DND-41 (cell line): ENCODE data around the gene SCART1.

Experiments
- ATAC-seq: fragments of 200-7000 bp; cut with Tn5 transposase; 3 replicates; pipeline ENCODE4 v1.9.1; 2021; ENCODE audit warnings: low read depth; ENCODE audit not compliant: insufficient read depth
- DNase-seq: peaks from one replicate; pipeline ENCODE4 v3.0.0-alpha.2; 2020
- H2AFZ ChIP-seq: 2 replicates; pipeline ENCODE4 v1.6.0; 2012; ENCODE audit warnings: low read depth, low read length
- H3K27ac ChIP-seq: 2 replicates; pipeline ENCODE4 v1.5.1; 2012; ENCODE audit warnings: low read length, inconsistent platforms
- H3K27me3 ChIP-seq: fragments of 200-600 bp; sonication (generic); 2 replicates; pipeline ENCODE4 v1.6.0; 2012; ENCODE audit warnings: low read length, mild to moderate bottlenecking, inconsistent platforms; ENCODE audit not compliant: insufficient read depth, poor library complexity
- H3K36me3 ChIP-seq: 2 replicates; pipeline ENCODE4 v1.5.1; 2012; ENCODE audit warnings: low read length, inconsistent platforms; ENCODE audit not compliant: insufficient read depth
- H3K4me1 ChIP-seq: 2 replicates; pipeline ENCODE4 v1.5.1; 2012; ENCODE audit warnings: mild to moderate bottlenecking, low read length; ENCODE audit not compliant: insufficient read depth
- H3K4me2 ChIP-seq: 2 replicates; pipeline ENCODE4 v1.6.0; 2012; ENCODE audit warnings: mild to moderate bottlenecking, moderate library complexity, low read length, inconsistent platforms; ENCODE audit not compliant: insufficient read depth
- H3K4me3 ChIP-seq, 2 experiments: fragments of 200-600 bp in 1 of 2; shearing (Covaris generic) in 1 of 2; 2 replicates each; pipeline ENCODE4 v1.5.1; 2012 to 2016; ENCODE audit warnings: inconsistent platforms in 2 of 2, low read length in 2 of 2, mild to moderate bottlenecking in 2 of 2, low read depth in 1 of 2, moderate library complexity in 1 of 2
- H3K79me2 ChIP-seq: 2 replicates; pipeline ENCODE4 v1.6.0; 2012; ENCODE audit warnings: low read length, inconsistent platforms; ENCODE audit not compliant: insufficient read depth
- H3K9ac ChIP-seq: 2 replicates; pipeline ENCODE4 v1.6.0; 2012; ENCODE audit warnings: low read depth, mild to moderate bottlenecking, inconsistent platforms, low read length, moderate library complexity
- H3K9me3 ChIP-seq: 2 replicates; pipeline ENCODE4 v1.5.1; 2012; ENCODE audit warnings: low read length, moderate library complexity, mild to moderate bottlenecking, inconsistent platforms; ENCODE audit not compliant: insufficient read depth, severe bottlenecking
- H4K20me1 ChIP-seq: 2 replicates; pipeline ENCODE4 v1.6.0; 2012; ENCODE audit warnings: low read length; ENCODE audit not compliant: insufficient read depth
- EZH2 ChIP-seq: IDR thresholded peaks from 3 replicates; pipeline ENCODE4 v1.6.1; 2012; ENCODE audit warnings: borderline replicate concordance, low read depth, mild to moderate bottlenecking, moderate library complexity, low read length, inconsistent platforms; ENCODE audit not compliant: severe bottlenecking
- TF ChIP-seq, protein P1 (sequence below): IDR thresholded peaks from 2 replicates; pipeline ENCODE4 v1.5.1; 2012; ENCODE audit warnings: borderline replicate concordance, low read length, moderate library complexity, mild to moderate bottlenecking; ENCODE audit not compliant: poor library complexity, severe bottlenecking; ENCODE audit errors: extremely low read depth

SCART1 gene

DNA sequence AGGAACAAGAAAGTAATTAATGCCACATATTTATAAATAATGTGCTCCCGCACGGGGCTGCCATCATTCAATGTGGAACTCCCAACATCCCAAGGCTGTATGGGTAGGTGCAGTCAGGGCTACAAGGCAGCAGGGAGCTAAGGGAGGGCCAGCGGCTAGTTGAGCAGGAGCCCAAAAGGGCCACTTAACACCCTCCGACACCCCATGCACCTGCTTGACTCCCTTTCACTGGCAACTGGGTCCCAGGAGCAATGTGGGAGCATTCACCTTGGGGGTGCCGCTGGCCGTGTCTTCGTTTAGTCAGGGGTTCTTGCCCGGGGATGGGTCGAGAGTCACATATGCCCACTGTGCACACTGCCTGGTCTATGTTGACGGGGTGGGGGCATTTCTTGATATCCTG is 27.9 kb downstream of the SCART1 start:
- Histone ChIP-seq H3K36me3 (no peaks in the 10 kb centered on the region), H3K79me2 (no peaks in the 10 kb centered on the region), H4K20me1 (no peaks in the 10 kb centered on the region), H3K4me3 (no peak overlapping the region), H2AFZ (no peak overlapping the region), H3K27ac (no peak overlapping the region), H3K9me3 (peaks cover 13% of the 10 kb centered on the region), H3K27me3 (no peaks in the 10 kb centered on the region), H3K9ac (no peak overlapping the region), H3K4me2 (no peak overlapping the region), H3K4me1 (no peaks in the 10 kb centered on the region)
- no peak for TF ChIP-seq EZH2
- ATAC-seq = no peak
- DNase-seq = no peak

DNA sequence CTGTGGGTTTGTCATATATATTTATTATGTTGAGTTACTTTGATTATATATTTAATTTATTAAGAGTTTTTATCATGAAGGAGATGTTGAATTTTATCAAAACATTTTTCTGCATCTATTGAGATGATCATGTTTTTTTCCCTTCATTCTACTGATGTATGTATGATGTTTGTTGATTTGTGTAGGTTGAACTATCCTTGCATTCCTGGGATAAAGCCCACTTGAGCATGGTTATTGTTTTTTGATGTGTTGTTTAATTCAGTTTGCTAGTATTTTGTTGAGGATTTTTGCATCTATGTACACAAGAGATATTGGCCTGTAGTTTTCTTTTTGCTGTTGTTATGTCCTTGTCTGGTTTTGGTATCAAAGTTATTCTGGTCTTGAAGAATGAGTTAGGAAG is 31.1 kb downstream of the SCART1 start:
- Histone ChIP-seq H3K27ac (no peak overlapping the region), H3K9me3 (peaks cover 26% of the 10 kb centered on the region), H3K27me3 (no peaks in the 10 kb centered on the region), H2AFZ (no peak overlapping the region), H3K4me2 (no peak overlapping the region), H3K9ac (no peak overlapping the region), H3K4me3 (no peak overlapping the region), H4K20me1 (no peaks in the 10 kb centered on the region), H3K36me3 (no peaks in the 10 kb centered on the region), H3K79me2 (no peaks in the 10 kb centered on the region), H3K4me1 (no peaks in the 10 kb centered on the region)
- no peak for DNase-seq
- ATAC-seq = no peak
- TF ChIP-seq, protein P1, sequence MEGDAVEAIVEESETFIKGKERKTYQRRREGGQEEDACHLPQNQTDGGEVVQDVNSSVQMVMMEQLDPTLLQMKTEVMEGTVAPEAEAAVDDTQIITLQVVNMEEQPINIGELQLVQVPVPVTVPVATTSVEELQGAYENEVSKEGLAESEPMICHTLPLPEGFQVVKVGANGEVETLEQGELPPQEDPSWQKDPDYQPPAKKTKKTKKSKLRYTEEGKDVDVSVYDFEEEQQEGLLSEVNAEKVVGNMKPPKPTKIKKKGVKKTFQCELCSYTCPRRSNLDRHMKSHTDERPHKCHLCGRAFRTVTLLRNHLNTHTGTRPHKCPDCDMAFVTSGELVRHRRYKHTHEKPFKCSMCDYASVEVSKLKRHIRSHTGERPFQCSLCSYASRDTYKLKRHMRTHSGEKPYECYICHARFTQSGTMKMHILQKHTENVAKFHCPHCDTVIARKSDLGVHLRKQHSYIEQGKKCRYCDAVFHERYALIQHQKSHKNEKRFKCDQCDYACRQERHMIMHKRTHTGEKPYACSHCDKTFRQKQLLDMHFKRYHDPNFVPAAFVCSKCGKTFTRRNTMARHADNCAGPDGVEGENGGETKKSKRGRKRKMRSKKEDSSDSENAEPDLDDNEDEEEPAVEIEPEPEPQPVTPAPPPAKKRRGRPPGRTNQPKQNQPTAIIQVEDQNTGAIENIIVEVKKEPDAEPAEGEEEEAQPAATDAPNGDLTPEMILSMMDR = no peak
- TF ChIP-seq EZH2 = no peak

DNA sequence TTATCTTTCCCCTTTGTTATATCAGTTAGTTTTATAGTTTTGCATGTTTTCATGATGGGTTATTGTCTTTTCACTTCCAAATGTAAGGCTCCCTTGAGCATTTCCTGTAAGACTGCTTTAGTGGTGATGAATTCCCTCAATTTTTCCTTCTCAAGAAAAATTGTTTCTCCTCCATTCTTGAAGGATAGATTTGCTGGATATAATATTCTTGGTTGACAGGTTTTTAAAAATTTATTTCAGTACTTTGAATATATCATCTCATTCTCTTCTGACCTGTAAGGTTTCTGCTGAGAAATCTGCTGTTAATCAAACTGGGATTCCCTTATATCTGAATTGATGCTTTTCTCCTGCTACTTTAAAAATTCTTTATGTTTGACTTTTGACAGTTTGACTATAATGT is 33.3 kb downstream of the SCART1 start:
- TF ChIP-seq, protein P1 = no peak
- TF ChIP-seq EZH2 = no peak
- Histone ChIP-seq H3K36me3 (no peaks in the 10 kb centered on the region), H3K4me3 (no peak overlapping the region), H3K27me3 (no peaks in the 10 kb centered on the region), H3K4me2 (no peak overlapping the region), H3K79me2 (no peaks in the 10 kb centered on the region), H3K9ac (no peak overlapping the region), H2AFZ (no peak overlapping the region), H3K9me3 (peaks cover 26% of the 10 kb centered on the region), H4K20me1 (no peaks in the 10 kb centered on the region), H3K27ac (no peak overlapping the region), H3K4me1 (no peaks in the 10 kb centered on the region)
- DNase-seq (no peak), ATAC-seq (no peak)

DNA sequence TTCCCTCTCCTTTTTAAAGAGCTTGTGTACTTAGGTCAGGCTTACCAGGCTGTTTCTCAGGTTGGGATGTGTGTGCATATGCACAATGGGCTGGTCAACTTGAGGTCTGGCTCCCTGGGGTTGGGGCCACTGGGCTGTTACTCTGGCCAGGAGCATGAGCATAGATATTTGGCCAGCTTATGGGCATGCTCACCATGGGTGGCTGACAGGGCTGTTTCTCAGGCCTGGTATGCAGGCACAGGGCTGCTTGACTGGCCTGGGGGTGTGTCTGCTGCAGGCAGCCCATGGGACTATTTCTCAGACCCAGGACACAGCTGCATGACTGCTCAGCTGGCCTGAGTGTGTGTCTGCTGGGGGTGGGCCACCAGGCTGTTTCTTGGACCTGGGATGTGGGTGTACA is 34.6 kb downstream of the SCART1 start:
- H4K20me1 ChIP-seq = no peaks in the 10 kb centered on the region
- no peak overlapping the region for H3K4me3 ChIP-seq
- H3K36me3 ChIP-seq = no peaks in the 10 kb centered on the region
- H3K9ac ChIP-seq = no peak overlapping the region
- no peaks in the 10 kb centered on the region for H3K27me3 ChIP-seq
- H3K4me1 ChIP-seq = no peaks in the 10 kb centered on the region
- no peak overlapping the region for H3K4me2 ChIP-seq
- H2AFZ ChIP-seq = no peak overlapping the region
- no peak for ATAC-seq
- H3K27ac ChIP-seq = no peak overlapping the region
- no peak for TF ChIP-seq EZH2
- TF ChIP-seq, protein P1 = no peak
- DNase-seq = no peak
- peaks cover 26% of the 10 kb centered on the region for H3K9me3 ChIP-seq
- H3K79me2 ChIP-seq = no peaks in the 10 kb centered on the region
